ENCODE measurements around the gene PAPLN.

The PAPLN gene

GRCh38 chr14:73254247-73255004 lies 17.1 kb downstream of the PAPLN start:
- Histone ChIP-seq H3K36me3 (replicated peaks; ENCODE audit: low read depth, low read length) (no peaks in the 10 kb centered on the region), H3K9me3 (ENCODE audit: insufficient read depth, low read length) (no peaks in the 10 kb centered on the region), H3K27me3 (ENCODE audit: low read depth, low read length) (no peaks in the 10 kb centered on the region), H3K79me2 (ENCODE audit: low read length) (no peaks in the 10 kb centered on the region), H3K27ac (ENCODE audit: low read length) (no peak overlapping the region), H2AFZ (ENCODE audit: low read depth, low read length) (no peak overlapping the region), H3K9ac (ENCODE audit: low read length) (no peak overlapping the region), H3K4me1 (ENCODE audit: low read length) (peaks cover 5% of the 10 kb centered on the region), H3K4me3 (ENCODE audit: low read length) (no peak overlapping the region), H3K4me2 (ENCODE audit: low read length) (no peak overlapping the region), H4K20me1 (ENCODE audit: insufficient read depth, low read length) (no peaks in the 10 kb centered on the region)
- no peak for TF ChIP-seq EZH2phosphoT487 (IDR thresholded peaks at IDR 0.05; ENCODE audit: low read depth)
- TF ChIP-seq, protein P1, sequence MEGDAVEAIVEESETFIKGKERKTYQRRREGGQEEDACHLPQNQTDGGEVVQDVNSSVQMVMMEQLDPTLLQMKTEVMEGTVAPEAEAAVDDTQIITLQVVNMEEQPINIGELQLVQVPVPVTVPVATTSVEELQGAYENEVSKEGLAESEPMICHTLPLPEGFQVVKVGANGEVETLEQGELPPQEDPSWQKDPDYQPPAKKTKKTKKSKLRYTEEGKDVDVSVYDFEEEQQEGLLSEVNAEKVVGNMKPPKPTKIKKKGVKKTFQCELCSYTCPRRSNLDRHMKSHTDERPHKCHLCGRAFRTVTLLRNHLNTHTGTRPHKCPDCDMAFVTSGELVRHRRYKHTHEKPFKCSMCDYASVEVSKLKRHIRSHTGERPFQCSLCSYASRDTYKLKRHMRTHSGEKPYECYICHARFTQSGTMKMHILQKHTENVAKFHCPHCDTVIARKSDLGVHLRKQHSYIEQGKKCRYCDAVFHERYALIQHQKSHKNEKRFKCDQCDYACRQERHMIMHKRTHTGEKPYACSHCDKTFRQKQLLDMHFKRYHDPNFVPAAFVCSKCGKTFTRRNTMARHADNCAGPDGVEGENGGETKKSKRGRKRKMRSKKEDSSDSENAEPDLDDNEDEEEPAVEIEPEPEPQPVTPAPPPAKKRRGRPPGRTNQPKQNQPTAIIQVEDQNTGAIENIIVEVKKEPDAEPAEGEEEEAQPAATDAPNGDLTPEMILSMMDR (IDR thresholded peaks at IDR 0.05; ENCODE audit: low read depth, low read length): no peak

DNA sequence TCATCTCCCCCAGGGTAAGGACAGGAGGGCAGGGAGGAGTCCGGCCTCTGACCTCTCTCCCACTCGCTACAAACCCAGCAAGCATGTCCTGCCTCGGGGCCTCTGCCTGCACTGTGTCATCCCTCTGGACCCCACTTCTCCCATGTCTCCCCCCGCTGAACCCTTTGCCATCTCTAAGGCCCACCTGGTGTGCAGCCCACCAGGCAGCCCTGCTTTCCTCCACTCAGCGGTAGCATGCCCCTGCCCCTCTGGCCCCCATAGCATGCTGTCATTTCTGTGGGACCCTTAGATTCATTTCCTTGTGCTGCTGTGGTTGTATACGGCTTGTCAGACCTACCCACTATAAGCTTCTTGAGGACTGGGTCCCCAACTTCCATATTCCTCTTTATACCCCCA lies 17.7 kb downstream of the PAPLN start:
- TF ChIP-seq, protein P1 (IDR thresholded peaks at IDR 0.05; ENCODE audit: low read depth, low read length): no peak
- TF ChIP-seq EZH2phosphoT487 (IDR thresholded peaks at IDR 0.05; ENCODE audit: low read depth): no peak
- no peaks in the 10 kb centered on the region for H3K9me3 ChIP-seq (ENCODE audit: insufficient read depth, low read length)
- no peaks in the 10 kb centered on the region for H4K20me1 ChIP-seq (ENCODE audit: insufficient read depth, low read length)
- H3K9ac ChIP-seq (ENCODE audit: low read length): no peak overlapping the region
- H3K4me1 ChIP-seq (ENCODE audit: low read length): peaks cover 5% of the 10 kb centered on the region
- no peak overlapping the region for H3K27ac ChIP-seq (ENCODE audit: low read length)
- no peaks in the 10 kb centered on the region for H3K36me3 ChIP-seq (replicated peaks; ENCODE audit: low read depth, low read length)
- H3K79me2 ChIP-seq (ENCODE audit: low read length): no peaks in the 10 kb centered on the region
- no peaks in the 10 kb centered on the region; the same call in 1 of the 2 replicates for H3K27me3 ChIP-seq (ENCODE audit: low read depth, low read length)
- H2AFZ ChIP-seq (ENCODE audit: low read depth, low read length): no peak overlapping the region
- H3K4me3 ChIP-seq (ENCODE audit: low read length): no peak overlapping the region
- no peak overlapping the region for H3K4me2 ChIP-seq (ENCODE audit: low read length)

DNA sequence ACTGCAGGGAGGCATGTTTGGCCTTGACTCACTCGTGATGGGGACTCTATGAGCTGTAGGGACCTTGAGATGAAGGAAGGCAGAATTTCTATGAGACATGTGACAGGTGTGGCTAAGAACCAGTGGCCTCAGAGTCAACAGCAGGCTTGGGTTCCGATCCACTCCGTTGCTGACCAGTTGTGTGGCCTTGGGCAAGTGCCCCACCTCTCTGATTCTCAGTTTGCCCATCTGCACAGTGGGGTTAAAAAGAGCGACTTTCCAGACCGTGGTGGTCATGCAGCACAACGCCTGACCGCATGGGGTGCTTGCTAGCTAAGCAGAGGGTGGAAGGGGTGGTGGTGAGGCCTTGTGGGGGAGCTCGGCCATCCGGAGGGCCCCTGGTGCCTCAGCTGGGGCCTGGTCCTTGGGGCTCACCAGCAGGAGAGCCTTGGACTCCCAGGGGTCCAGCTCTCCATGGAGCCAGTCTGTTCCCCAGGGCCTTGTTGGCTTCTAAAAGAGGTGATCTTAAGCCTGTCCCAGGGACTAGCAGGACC lies 18.5 kb downstream of the PAPLN start:
- Histone ChIP-seq H3K9me3 (ENCODE audit: insufficient read depth, low read length) (no peaks in the 10 kb centered on the region), H3K36me3 (replicated peaks; ENCODE audit: low read depth, low read length) (no peaks in the 10 kb centered on the region), H3K27ac (ENCODE audit: low read length) (no peak overlapping the region), H3K4me3 (ENCODE audit: low read length) (no peak overlapping the region), H3K9ac (ENCODE audit: low read length) (no peak overlapping the region), H3K27me3 (ENCODE audit: low read depth, low read length) (no peaks in the 10 kb centered on the region; the same call in 1 of the 2 replicates), H3K79me2 (ENCODE audit: low read length) (no peaks in the 10 kb centered on the region), H2AFZ (ENCODE audit: low read depth, low read length) (no peak overlapping the region), H3K4me1 (ENCODE audit: low read length) (peaks cover 5% of the 10 kb centered on the region), H3K4me2 (ENCODE audit: low read length) (no peak overlapping the region), H4K20me1 (ENCODE audit: insufficient read depth, low read length) (no peaks in the 10 kb centered on the region)
- TF ChIP-seq EZH2phosphoT487 (IDR thresholded peaks at IDR 0.05; ENCODE audit: low read depth): no peak
- TF ChIP-seq, protein P1 (IDR thresholded peaks at IDR 0.05; ENCODE audit: low read depth, low read length): no peak

DNA sequence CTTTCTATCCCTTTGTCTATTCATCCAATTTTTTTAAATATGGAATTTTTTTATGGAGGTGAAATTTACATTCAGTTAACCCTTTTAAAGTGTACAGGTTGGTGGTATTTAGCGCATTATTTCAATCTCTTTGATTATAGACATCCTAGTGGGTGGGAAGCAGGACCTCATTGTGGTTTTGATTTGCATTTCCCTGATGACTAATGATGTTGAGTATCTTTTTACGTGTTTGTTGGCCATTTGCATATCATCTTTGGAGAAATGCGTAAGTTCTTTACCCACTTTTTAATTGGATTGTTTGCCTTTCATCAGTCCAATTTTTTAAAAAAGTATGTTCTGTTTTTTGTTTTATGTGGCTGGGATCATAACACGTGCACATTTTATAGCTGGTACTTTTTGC lies 20.8 kb downstream of the PAPLN start:
- Histone ChIP-seq H3K36me3 (replicated peaks; ENCODE audit: low read depth, low read length) (no peaks in the 10 kb centered on the region), H3K4me1 (ENCODE audit: low read length) (peaks cover 5% of the 10 kb centered on the region), H3K4me3 (ENCODE audit: low read length) (no peak overlapping the region), H3K4me2 (ENCODE audit: low read length) (no peak overlapping the region), H4K20me1 (ENCODE audit: insufficient read depth, low read length) (no peaks in the 10 kb centered on the region), H3K27ac (ENCODE audit: low read length) (no peak overlapping the region), H3K79me2 (ENCODE audit: low read length) (no peaks in the 10 kb centered on the region), H3K27me3 (ENCODE audit: low read depth, low read length) (no peaks in the 10 kb centered on the region; the same call in 1 of the 2 replicates), H3K9me3 (ENCODE audit: insufficient read depth, low read length) (no peaks in the 10 kb centered on the region), H3K9ac (ENCODE audit: low read length) (no peak overlapping the region), H2AFZ (ENCODE audit: low read depth, low read length) (no peak overlapping the region)
- TF ChIP-seq, protein P1 (IDR thresholded peaks at IDR 0.05; ENCODE audit: low read depth, low read length): no peak
- TF ChIP-seq EZH2phosphoT487 (IDR thresholded peaks at IDR 0.05; ENCODE audit: low read depth): no peak
